Stimulated activated effector memory CD8-positive, alpha-beta T cell treated with anti-CD3 and anti-CD28 coated beads, Interleukin-12 subunit alpha, Interleukin-12 subunit beta, amount 100 ng/mL, for 72 hours (primary cell): ENCODE measurements around the gene WDR81.

Experiments
- ATAC-seq: fragments of 150-1000 bp; cut with Tn5 transposase; 2 replicates; pipeline ENCODE4 v1.10.0; 2021
- DNase-seq, 2 donors: peaks; one replicate each; pipeline ENCODE4 v3.0.0; 2021 to 2022; ENCODE audit warnings: low spot score in 2 of 2
- H3K27ac Mint-ChIP-seq: one replicate; pipeline ENCODE4 v1.8.0; 2022; ENCODE audit warnings: mild to moderate bottlenecking, mixed read lengths
- H3K36me3 Mint-ChIP-seq: one replicate; pipeline ENCODE4 v1.8.0; 2022; ENCODE audit warnings: mild to moderate bottlenecking, mixed read lengths
- H3K4me1 Mint-ChIP-seq: one replicate; pipeline ENCODE4 v1.8.0; 2022; ENCODE audit warnings: mixed read lengths
- H3K4me3 Mint-ChIP-seq: one replicate; pipeline ENCODE4 v1.8.0; 2022; ENCODE audit warnings: mild to moderate bottlenecking, mixed read lengths
- H3K9me3 Mint-ChIP-seq: one replicate; pipeline ENCODE4 v1.8.0; 2022; ENCODE audit warnings: mixed read lengths

The WDR81 gene

DNA sequence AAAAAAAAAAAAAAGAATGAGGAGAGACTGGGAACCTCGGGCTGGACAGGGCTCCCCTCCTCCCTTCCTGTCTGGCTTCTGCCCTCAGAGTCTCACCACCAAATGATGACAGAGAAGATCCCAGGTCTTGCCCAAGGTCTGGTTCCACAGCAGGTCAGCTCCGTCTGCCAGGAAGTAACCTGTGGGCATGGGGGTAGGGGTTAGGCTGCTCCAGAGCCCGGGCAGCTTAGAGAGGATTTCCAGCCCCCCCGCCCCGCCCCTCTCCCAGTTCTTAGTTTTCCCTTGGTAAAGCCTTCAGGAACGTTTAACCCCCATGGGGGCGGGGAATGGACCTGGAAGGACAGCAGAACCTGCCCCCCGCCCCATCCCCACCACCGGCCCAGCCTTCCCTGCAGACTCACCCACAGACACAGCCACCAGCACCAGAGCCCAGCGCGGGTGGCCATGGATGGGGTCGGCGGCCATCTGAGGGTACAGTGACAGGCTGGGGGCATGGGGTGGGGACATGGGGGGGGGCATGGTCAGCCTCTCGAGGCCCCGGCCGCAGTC lies 15.0 kb upstream of the WDR81 start:
- Mint-ChIP-seq H3K9me3 (no peaks in the 10 kb centered on the region), H3K27ac (no peak overlapping the region), H3K36me3 (peaks cover 27% of the 10 kb centered on the region), H3K4me1 (peaks cover 43% of the 10 kb centered on the region), H3K4me3 (peak overlapping the region; percentile 62)
- ATAC-seq (peak; percentile 7), DNase-seq (no peak)

DNA sequence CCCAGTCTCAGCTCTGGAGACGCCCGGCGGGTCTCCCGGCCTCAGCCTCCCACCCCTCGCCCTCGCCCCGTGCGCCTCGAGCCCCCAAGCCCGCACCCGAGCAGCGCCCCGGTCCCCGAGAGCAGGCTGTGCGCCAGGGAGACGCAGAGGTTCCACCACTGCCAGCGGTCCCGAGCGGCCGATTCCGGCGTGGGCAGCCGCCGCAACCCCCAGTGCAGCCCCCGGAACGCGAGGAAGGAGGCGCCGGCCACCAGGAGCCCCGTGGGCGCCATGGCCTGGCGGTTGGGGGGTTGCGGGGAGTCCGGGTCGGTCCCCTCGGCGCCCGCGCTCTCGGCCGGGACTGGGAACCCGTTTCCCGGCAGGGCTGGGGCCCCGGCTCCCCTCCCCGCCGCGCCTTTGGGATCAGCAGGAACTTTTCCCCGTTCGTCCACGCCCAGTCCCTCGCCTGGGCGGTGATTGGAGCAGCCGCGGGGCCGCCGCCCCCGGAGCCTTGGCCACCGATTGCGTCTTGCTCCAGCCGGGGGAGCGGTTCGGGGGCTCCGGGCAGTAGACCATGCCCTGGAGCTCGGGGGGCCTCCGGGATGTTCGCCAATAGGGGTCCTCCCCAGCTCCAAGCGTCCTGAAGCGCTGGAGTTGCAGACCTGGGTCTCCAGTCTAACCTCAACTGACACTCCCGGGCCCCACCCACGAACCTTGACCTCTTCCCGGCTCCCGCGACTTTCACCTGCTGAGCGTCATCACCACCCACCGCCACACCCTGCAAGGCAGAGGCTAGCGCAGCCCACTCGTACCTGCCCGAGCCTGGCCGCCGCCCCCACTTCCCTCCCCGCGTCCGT lies 14.3 kb upstream of the WDR81 start, which contains the start of gene TLCD2:
TSS of gene TLCD2 (minus strand) at position 407 of the 836 bp plus-strand sequence. CDS start at position 272, 135 bp downstream.
- peaks cover 31% of the 10 kb centered on the region for H3K36me3 Mint-ChIP-seq
- peak within 1 kb of the TSS; percentile 62 for H3K4me3 Mint-ChIP-seq
- peaks cover 49% of the 10 kb centered on the region for H3K4me1 Mint-ChIP-seq
- H3K9me3 Mint-ChIP-seq: no peaks in the 10 kb centered on the region
- DNase-seq: no peak
- H3K27ac Mint-ChIP-seq: peak within 1 kb of the TSS; percentile 61
- peak; percentile 49 for ATAC-seq

DNA sequence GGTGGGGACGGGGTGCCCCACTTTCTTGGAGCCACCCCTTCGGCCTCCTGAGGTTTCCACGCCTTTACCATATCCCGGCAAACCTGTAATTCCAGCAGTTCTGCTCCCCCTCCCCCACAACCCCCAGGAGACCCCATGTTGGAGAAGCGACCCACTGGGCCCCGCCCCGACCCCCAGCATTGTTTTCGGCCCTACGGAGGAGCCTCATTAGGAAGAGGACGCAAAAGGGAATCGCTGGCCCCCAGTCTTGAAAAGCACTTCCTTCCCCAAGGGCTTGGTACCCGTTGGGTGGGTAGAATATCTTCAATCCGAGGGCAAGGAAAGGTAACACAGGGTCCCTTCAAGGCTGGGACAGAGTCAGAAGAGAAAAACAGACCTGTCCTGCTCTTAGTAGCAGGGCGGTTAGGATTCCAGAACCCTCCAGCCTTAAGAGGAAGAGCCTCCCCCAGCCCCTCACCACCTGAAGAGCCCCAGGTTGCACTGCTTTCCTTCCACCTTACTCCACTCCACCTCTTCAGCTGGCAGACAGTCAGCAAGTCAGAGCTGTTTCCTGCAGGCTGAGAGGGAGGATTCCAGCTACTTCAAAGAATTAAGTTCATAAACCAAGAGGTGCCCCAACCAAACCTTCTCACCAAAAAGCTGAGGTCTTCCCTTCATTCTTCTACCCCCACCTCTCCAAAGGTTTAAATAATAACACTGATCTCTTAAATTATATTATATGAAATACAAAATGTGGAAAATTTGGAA lies 13.5 kb upstream of the WDR81 start:
- no peak for DNase-seq
- no peak for ATAC-seq
- Mint-ChIP-seq H3K9me3 (no peaks in the 10 kb centered on the region), H3K4me1 (peaks cover 49% of the 10 kb centered on the region), H3K36me3 (peaks cover 32% of the 10 kb centered on the region), H3K4me3 (peak overlapping the region; percentile 62), H3K27ac (peak overlapping the region; percentile 61)

DNA sequence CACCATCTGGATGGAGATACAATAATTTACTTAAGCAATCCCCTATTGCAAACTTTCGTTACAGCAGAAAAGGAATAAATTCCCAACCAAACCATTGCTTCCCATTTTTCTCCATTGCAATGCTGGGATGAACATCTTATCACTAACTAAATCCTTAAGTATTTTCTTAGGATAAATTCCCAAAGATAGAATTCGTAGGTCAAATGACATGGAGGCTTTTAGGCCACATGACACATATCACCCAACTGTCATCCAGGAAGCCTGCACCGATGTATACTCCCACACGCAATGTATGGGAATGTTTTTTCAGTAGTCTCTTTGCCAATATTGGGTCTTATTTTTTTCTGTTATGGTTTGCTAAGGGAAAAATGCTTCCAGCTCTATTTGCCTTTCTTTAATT lies 12.7 kb upstream of the WDR81 start:
- peak overlapping the region; percentile 62 for H3K4me3 Mint-ChIP-seq
- no peaks in the 10 kb centered on the region for H3K9me3 Mint-ChIP-seq
- peaks cover 53% of the 10 kb centered on the region for H3K4me1 Mint-ChIP-seq
- H3K36me3 Mint-ChIP-seq: peaks cover 40% of the 10 kb centered on the region
- DNase-seq (no peak), ATAC-seq (no peak)
- H3K27ac Mint-ChIP-seq: no peak overlapping the region

DNA sequence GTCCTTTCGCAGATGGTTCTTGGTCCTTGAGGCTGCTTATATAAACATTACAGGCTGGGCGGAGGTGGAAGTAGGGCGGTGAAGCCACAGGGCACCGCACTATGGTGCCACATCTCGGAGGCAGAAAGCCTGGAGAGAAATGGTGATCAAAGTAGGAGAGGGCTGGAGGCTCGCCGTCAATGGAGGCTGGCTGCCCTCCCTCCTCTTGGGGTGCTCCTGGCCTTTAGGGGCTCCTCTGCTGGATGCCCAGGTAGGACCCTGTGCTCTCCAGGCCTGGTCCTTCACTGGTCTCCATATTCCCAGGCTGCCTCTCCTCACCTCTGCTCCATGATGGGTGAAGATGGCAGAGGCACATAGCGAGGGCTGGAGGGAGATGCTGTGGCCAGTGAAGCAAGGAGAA lies 12.2 kb upstream of the WDR81 start:
- H3K9me3 Mint-ChIP-seq: no peaks in the 10 kb centered on the region
- peak overlapping the region; percentile 13 for H3K27ac Mint-ChIP-seq
- H3K4me1 Mint-ChIP-seq: peaks cover 53% of the 10 kb centered on the region
- H3K4me3 Mint-ChIP-seq: no peak overlapping the region
- ATAC-seq (no peak), DNase-seq (no peak)
- H3K36me3 Mint-ChIP-seq: peaks cover 45% of the 10 kb centered on the region

DNA sequence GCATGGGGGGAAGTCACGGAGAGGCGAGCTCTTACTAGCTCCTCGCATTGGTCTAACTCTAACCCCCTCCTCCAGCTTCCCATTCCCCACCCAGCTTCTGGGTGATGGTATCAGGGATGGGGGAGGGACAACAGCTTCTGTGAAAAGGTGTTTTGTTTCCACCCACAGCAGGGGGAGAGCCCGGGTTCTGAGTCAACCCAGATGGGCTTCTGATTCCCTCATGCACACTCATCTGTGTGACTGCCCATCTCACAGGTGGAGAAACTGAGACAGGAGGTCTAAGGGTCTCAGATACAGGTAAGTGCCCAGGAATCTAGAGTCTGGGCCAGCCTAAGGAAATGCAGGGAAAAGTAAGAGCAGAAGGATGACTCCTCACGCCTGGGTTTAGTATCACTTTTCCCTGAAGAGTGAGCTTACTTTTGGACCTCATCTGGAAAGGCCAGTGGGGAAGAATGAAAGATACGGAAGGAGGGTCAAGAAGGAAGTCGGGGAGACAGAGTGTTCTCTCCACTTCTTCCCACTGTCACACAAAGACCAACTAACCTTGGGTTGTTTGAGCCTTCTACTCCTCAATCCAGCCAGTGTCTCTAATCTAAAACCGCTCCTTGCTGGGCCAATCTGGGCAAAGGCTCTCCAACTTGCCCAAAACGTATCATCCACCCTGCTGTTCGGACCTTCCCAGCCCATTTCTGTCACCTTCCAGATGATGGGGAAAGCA lies 11.2 kb upstream of the WDR81 start:
- no peaks in the 10 kb centered on the region for H3K9me3 Mint-ChIP-seq
- H3K36me3 Mint-ChIP-seq: peaks cover 52% of the 10 kb centered on the region
- H3K4me3 Mint-ChIP-seq: no peak overlapping the region
- H3K27ac Mint-ChIP-seq: peak overlapping the region; percentile 13
- DNase-seq: no peak
- H3K4me1 Mint-ChIP-seq: peaks cover 56% of the 10 kb centered on the region
- ATAC-seq: no peak

DNA sequence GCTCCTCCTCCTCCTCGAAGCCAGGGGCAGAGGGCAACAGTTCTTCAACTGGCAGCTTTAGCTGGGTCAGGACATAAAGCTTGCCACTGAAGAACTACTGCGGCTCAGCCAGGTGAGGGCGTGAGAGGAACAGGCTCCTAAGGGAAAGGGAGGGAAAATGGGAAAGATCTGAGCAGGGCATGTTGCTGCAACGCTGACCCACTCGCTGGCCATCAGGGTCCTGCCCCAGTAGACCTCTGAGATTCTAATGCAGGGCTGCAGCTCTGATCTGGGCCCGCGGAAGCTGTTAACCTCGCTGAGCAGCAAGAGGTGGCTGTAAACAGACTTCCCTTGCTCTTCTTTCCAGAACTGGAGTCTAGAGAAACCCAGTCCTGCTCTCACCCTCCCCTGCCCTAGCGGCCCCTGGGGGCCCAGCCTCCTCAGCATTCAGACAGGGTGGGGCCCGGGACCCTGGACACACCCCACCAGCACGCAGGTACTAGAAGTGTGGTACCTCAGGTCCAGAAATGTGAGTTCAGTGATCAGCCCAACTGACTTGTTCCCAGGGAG lies 10.6 kb upstream of the WDR81 start:
- Mint-ChIP-seq H3K4me3 (peak overlapping the region; percentile 92), H3K4me1 (peaks cover 54% of the 10 kb centered on the region)

DNA sequence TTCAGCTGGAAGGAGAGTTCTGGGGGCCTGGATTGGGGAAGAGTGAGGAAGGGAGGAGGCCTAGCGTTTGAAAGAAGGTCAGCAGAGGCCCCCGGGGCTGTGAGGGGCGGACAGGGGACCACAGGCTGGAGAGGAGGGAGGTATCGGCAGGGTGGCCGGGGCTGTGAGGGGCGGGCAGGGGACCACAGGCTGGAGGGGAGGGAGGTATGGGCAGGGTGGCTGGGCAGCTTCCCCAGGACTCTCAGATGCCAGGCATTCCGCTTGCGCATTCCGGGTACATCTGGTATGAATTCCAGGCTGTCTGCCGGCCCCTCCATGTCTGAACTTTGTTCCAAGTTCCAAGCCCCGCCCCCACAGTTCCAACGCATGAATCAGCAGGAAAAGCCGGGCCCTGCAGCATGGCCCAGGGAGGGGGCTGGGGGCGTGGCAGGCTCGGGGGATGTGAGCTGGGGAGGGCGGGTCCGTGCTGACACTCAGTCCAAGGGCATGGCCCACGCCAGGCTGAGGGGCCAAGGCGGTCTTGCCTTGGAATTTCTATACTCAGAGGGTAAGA lies 10.0 kb upstream of the WDR81 start:
- Mint-ChIP-seq H3K9me3 (no peaks in the 10 kb centered on the region), H3K4me3 (peak overlapping the region; percentile 92), H3K36me3 (peaks cover 52% of the 10 kb centered on the region), H3K4me1 (peaks cover 52% of the 10 kb centered on the region), H3K27ac (peak overlapping the region; percentile 71)
- DNase-seq (no peak), ATAC-seq (no peak)

More for the DNA sequence above, 10.6 kb upstream of the WDR81 start:
- no peaks in the 10 kb centered on the region for H3K9me3 Mint-ChIP-seq
- DNase-seq: no peak
- H3K36me3 Mint-ChIP-seq: peaks cover 52% of the 10 kb centered on the region
- no peak for ATAC-seq
- H3K27ac Mint-ChIP-seq: peak overlapping the region; percentile 71

DNA sequence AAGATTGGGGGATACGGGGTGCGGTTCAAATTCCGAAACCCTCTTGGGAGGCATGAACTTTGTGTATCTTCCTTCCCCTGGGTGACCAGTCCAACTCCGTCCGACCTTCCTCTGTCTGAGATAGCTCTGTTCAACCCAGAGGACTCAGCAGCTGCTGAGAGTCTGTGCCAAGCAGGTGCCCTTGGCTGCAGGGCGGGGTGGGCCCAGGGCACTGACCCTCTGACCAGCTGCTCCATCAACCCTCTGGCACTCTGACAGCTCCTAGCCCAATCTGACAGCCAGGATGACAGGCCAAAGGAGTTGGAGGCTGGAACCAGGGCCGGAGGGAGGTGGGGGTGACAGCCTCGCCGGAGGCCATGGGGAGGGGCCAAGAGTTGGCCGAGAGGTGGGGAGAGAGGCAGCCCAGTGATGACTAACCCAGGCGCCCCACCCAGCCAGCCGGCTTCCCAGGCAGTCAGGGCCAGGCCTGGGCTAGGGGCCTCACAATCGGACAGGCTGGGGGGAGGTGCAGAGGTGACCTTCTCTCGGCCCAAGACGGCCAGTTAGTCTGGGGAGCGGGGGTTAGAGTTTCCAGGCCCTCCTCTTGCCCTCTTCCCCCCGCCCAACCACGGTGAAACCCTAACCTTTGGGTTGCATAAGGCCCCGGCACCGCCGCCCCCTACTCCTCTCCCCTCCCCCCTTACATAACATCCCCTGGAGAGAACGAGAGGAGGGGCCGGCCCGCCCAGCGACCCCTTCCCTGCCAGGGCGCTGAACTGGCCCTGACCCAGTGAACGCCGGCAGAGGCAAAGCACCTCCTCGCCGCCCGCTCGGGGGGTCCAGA lies 9.3 kb upstream of the WDR81 start:
- Mint-ChIP-seq H3K27ac (peak overlapping the region; percentile 71), H3K4me3 (peak overlapping the region; percentile 92)

DNA sequence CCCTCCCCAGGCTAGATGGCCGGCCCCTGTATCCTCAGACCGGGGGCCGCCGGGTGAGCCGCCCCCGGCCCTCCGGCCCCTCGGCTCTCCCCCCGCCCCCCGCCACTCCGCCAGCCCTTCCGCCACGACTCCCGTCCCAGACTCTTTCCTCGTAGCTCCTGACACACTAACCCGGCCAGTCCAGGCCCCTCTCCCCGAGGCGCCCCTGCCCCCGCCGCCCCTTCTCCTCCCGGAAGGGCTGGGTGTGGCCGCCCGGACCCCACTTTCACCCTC lies 8.8 kb upstream of the WDR81 start:
- ATAC-seq: no peak
- peak overlapping the region; percentile 99 for H3K27ac Mint-ChIP-seq

More for the DNA sequence above, 9.3 kb upstream of the WDR81 start:
- peaks cover 52% of the 10 kb centered on the region for H3K4me1 Mint-ChIP-seq
- peak in 1 of 2 donors; percentile 66 for DNase-seq
- ATAC-seq: no peak
- no peaks in the 10 kb centered on the region for H3K9me3 Mint-ChIP-seq
- H3K36me3 Mint-ChIP-seq: peaks cover 57% of the 10 kb centered on the region

DNA sequence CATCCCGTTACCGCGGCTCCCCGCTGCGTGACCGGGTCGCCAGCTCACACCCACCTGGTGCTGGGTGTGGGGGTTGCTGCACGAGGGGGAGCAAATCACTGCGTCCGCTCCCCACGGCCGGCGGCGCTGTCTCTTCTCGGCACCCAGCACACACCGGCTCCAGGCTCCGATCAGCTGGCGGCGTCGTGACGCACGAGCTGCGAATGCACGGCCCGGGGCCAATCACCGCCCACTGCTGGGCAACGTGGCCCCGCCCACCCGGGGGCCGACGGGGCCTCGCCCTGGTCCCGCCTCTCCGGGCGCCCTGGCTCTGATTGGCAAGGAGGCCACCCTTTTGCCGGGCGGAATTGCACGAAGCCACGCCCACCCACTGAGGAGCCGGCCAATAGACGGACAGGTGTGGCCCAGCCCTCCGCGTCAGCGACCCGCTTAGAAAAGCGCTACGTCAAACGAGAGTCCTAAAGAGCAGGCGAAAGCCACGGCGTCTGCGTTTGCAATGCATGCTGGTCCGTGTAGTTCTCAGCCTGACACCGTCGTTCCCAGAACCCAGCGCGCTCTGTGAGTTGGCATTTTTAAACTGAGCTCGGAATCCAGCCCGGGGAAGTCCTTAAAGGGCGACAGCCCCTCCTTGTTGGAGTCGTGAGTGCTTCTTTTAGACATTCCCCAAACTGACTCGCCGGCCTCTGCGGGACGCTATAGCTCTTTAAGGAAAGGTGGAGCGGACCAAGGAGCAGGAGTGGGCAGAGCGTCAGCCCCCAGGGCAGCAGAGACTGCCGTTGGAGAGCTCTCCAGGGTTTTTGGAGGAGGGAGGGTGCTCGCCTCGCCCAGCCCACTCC lies 8.2 kb upstream of the WDR81 start:
- DNase-seq: peak; percentile 98 to 100
- peak; percentile 92 for ATAC-seq
- H3K27ac Mint-ChIP-seq: peak overlapping the region; percentile 99
- peaks cover 50% of the 10 kb centered on the region for H3K36me3 Mint-ChIP-seq
- H3K4me3 Mint-ChIP-seq: peak overlapping the region; percentile 92
- H3K4me1 Mint-ChIP-seq: peaks cover 58% of the 10 kb centered on the region
- H3K9me3 Mint-ChIP-seq: no peaks in the 10 kb centered on the region

More for the DNA sequence above, 8.8 kb upstream of the WDR81 start:
- no peaks in the 10 kb centered on the region for H3K9me3 Mint-ChIP-seq
- no peak for DNase-seq
- peaks cover 54% of the 10 kb centered on the region for H3K36me3 Mint-ChIP-seq
- peak overlapping the region; percentile 92 for H3K4me3 Mint-ChIP-seq
- peaks cover 54% of the 10 kb centered on the region for H3K4me1 Mint-ChIP-seq

DNA sequence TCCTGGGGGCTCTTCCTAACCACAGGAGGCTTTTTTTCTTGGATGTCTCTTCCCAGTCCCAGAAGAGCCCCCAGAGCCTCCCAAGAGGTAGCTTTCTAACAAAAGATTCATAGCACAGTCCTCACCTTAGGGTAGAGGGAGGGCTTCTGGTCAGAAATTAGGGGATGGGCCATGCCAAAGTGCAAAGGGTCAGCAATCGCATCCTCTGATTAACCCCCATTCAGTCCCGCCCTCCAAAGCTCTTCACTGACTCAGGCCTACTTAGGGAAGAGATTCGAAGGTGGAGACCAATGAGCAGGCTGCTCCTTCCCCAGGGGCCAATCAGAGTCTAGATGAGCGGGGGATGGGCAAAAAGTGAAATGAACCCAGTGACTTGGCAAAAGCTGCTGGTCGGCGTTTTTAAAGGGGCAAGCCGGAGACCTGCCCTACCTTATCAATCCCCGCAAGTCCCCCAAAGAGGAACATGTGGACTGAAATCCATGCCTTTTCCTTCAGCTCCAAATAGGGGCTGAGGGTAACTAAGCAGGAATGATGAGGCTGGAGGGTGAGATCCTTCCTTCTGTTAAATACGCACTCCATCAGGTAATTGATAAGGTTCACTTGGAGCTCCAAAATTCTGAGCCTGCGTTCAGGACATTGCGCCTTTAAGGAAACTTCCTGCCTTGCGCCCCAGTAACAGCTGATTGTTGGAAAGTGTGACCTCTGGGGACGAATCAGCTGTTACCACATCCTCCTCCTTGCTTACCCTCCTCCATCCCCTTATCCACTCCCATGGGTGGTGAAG lies 7.4 kb upstream of the WDR81 start:
- Mint-ChIP-seq H3K36me3 (peaks cover 48% of the 10 kb centered on the region), H3K9me3 (no peaks in the 10 kb centered on the region), H3K4me1 (peaks cover 56% of the 10 kb centered on the region), H3K4me3 (peak overlapping the region; percentile 92), H3K27ac (peak overlapping the region; percentile 99)
- DNase-seq (peak; percentile 74 to 94), ATAC-seq (peak; percentile 80)
